Naive thymus-derived CD4-positive, alpha-beta T cell (primary cell): ENCODE measurements around the gene ZNF117. TPM values are rescaled to one million over a fixed set of nuclear protein-coding genes. Genes with fewer than 3 reads are reported as not detected.
A peak's percentile ranks its signal among the peaks of the same experiment; 100 is the strongest.
"Not testable (repeated sequence)": the region's sequence is repeated elsewhere in the genome, so short reads cannot be mapped to it uniquely, and the experiment has no call there.

ENCODE experiments used
- ATAC-seq: fragments of 150-1000 bp; cut with Tn5 transposase; 2 replicates; pipeline ENCODE4 v1.10.0; 2021; ENCODE audit warnings: mild to moderate bottlenecking, moderate library complexity
- CTCF ChIA-PET: fragments of 350-600 bp; sonication (Branson Sonifier 250); formaldehyde crosslinking; loops from one replicate; lab custom pipeline; 2021; ENCODE audit warnings: antibody characterized with exemption; lab: Charles Lee
- POLR2A ChIA-PET: fragments of 350-600 bp; sonication (Branson Sonifier 250); formaldehyde crosslinking; loops from one replicate; lab custom pipeline; 2021; ENCODE audit warnings: antibody characterized with exemption, inconsistent platforms; lab: Charles Lee
- DNase-seq, 9 donors: peaks; one replicate each; pipeline versions ENCODE4 v3.0.0 to v3.0.0-alpha.2; 2020 to 2022; ENCODE audit warnings: mixed read lengths in 1 of 9
- H3K27ac ChIP-seq: one replicate; pipeline ENCODE4 v1.7.0; 2013; ENCODE audit warnings: mild to moderate bottlenecking, low read depth, low read length, moderate library complexity
- H3K27me3 ChIP-seq, 2 donors: one replicate each; pipeline ENCODE4 v1.7.0; 2013; ENCODE audit warnings: low read length in 2 of 2, mild to moderate bottlenecking in 2 of 2, moderate library complexity in 2 of 2; ENCODE audit not compliant: control insufficient read depth in 2 of 2, insufficient read depth in 2 of 2
- H3K36me3 ChIP-seq, 3 experiments: 1 replicate in 2 of 3; 2 replicates in 1 of 3; pipeline ENCODE4 v1.7.0; 2013; ENCODE audit warnings: low read length in 3 of 3, mild to moderate bottlenecking in 3 of 3, moderate library complexity in 1 of 3; ENCODE audit not compliant: insufficient read depth in 3 of 3, control insufficient read depth in 2 of 3
- H3K4me1 ChIP-seq, 2 donors: one replicate each; pipeline ENCODE4 v1.7.0; 2013; ENCODE audit warnings: low read length in 2 of 2, mild to moderate bottlenecking in 2 of 2, moderate library complexity in 1 of 2; ENCODE audit not compliant: control insufficient read depth in 2 of 2, insufficient read depth in 2 of 2
- H3K4me3 ChIP-seq: 2 replicates; pipeline ENCODE4 v1.7.0; 2013; ENCODE audit warnings: mild to moderate bottlenecking, low read length
- H3K9me3 ChIP-seq, 3 experiments: 1 replicate in 2 of 3; 2 replicates in 1 of 3; pipeline ENCODE4 v1.7.0; 2013; ENCODE audit warnings: low read length in 3 of 3; ENCODE audit not compliant: control insufficient read depth in 2 of 3
- H3K27ac Mint-ChIP-seq, 9 donors: one replicate each; pipeline ENCODE4 v1.8.0; 2020 to 2022; ENCODE audit warnings: mixed read lengths in 9 of 9, mild to moderate bottlenecking in 8 of 9, moderate library complexity in 5 of 9, inconsistent platforms in 2 of 9
- H3K27me3 Mint-ChIP-seq, 5 donors: one replicate each; pipeline ENCODE4 v1.8.0; 2021 to 2022; ENCODE audit warnings: mixed read lengths in 5 of 5, mild to moderate bottlenecking in 1 of 5
- H3K36me3 Mint-ChIP-seq, 5 donors: one replicate each; pipeline ENCODE4 v1.8.0; 2020 to 2022; ENCODE audit warnings: mixed read lengths in 5 of 5, mild to moderate bottlenecking in 3 of 5, inconsistent platforms in 1 of 5
- H3K4me1 Mint-ChIP-seq, 7 donors: one replicate each; pipeline ENCODE4 v1.8.0; 2020 to 2022; ENCODE audit warnings: mixed read lengths in 7 of 7, mild to moderate bottlenecking in 3 of 7, inconsistent platforms in 1 of 7
- H3K4me3 Mint-ChIP-seq, 10 donors: one replicate each; pipeline ENCODE4 v1.8.0; 2020 to 2022; ENCODE audit warnings: mild to moderate bottlenecking in 10 of 10, mixed read lengths in 10 of 10, moderate library complexity in 6 of 10, inconsistent platforms in 2 of 10
- H3K9me3 Mint-ChIP-seq, 11 donors: one replicate each; pipeline ENCODE4 v1.8.0; 2020 to 2022; ENCODE audit warnings: mixed read lengths in 11 of 11, mild to moderate bottlenecking in 4 of 11, inconsistent platforms in 1 of 11, moderate library complexity in 1 of 11
- intact Hi-C, 2 donors: fragments of 100-400 bp; cut with micrococcal nuclease; formaldehyde crosslinking; loops; one replicate each; pipeline ENCODE4 v1.15.1; 2023
- polyA plus RNA-seq, 2 donors: library from polyadenylated mRNA; unstranded; fragments of 300-500 nt; fragmentation: Illumina TruSeq; gene quantifications; one replicate each; pipeline ENCODE4 v1.2.3, GENCODE V29; 2021
- total RNA-seq, 6 experiments: library from RNA in 5 of 6; stranded (reverse) in 5 of 6; gene quantifications; 1 replicate in 5 of 6; 2 replicates in 1 of 6; pipeline ENCODE4 v1.2.3 and lab custom pipeline; 2021 to 2026

The ZNF117 gene
- total and polyA plus RNA-seq, 7 experiments from 2014 or later = 0.71 to 6.0 (median 4.0) TPM

- ATAC-seq, H3K36me3 ChIP-seq, H3K4me3 Mint-ChIP-seq, H3K27ac Mint-ChIP-seq, H3K9me3 Mint-ChIP-seq, POLR2A ChIA-PET, H3K4me1 Mint-ChIP-seq, H3K4me1 ChIP-seq, DNase-seq, H3K9me3 ChIP-seq, H3K27ac ChIP-seq, H3K27me3 ChIP-seq, H3K4me3 ChIP-seq, H3K36me3 Mint-ChIP-seq, intact Hi-C loops: not testable (repeated sequence)
- CTCF ChIA-PET = interaction anchor here (1.4 to 4.9 kb wide), 3 partner anchors 9 to 358 kb away, joined by 3 to 40 read pairs (median 4); no protein-coding TSS in a partner anchor
- peaks cover 34 to 61% (median 55%) of the 10 kb centered on the region in 5 donors for H3K27me3 Mint-ChIP-seq
These were observed 42.1 kb downstream of the ZNF117 start for GRCh38 chr7:64948774-64949173.

GRCh38 chr7:64947252-64948000 is 43.4 kb downstream of the ZNF117 start:
- ChIA-PET CTCF (no interaction called here), POLR2A (no interaction called here)
- H3K4me3 ChIP-seq = no peak overlapping the region
- H3K27me3 ChIP-seq = no peaks in the 10 kb centered on the region
- DNase-seq (no peak), ATAC-seq (no peak)
- H3K27ac ChIP-seq = no peak overlapping the region
- no peaks in the 10 kb centered on the region for H3K9me3 ChIP-seq
- H3K4me1 ChIP-seq = no peaks in the 10 kb centered on the region
- peak overlapping the region in 7 of 10 donors; percentile 6 to 65 (median 48) for H3K4me3 Mint-ChIP-seq
- peaks cover 0 to 9% (median 0%) of the 10 kb centered on the region in 11 donors for H3K9me3 Mint-ChIP-seq
- H3K27ac Mint-ChIP-seq = no peak overlapping the region
- no peaks in the 10 kb centered on the region for H3K36me3 ChIP-seq
- H3K36me3 Mint-ChIP-seq = no peaks in the 10 kb centered on the region
- H3K27me3 Mint-ChIP-seq = peaks cover 34 to 68% (median 58%) of the 10 kb centered on the region in 5 donors
- peaks cover 0 to 5% (median 4%) of the 10 kb centered on the region in 7 donors for H3K4me1 Mint-ChIP-seq
- intact Hi-C loops = no loop called here

GRCh38 chr7:64946772-64947171 is 44.1 kb downstream of the ZNF117 start:
- no peak overlapping the region for H3K27ac ChIP-seq
- no peaks in the 10 kb centered on the region for H3K27me3 ChIP-seq
- H3K27me3 Mint-ChIP-seq = peaks cover 34 to 68% (median 58%) of the 10 kb centered on the region in 5 donors
- ATAC-seq = peak; percentile 50
- no peaks in the 10 kb centered on the region for H3K4me1 ChIP-seq
- peak overlapping the region in 2 of 10 donors; percentile 2 to 9 for H3K4me3 Mint-ChIP-seq
- H3K4me1 Mint-ChIP-seq = peaks cover 0 to 5% (median 4%) of the 10 kb centered on the region in 7 donors
- no peak overlapping the region for H3K27ac Mint-ChIP-seq
- H3K9me3 Mint-ChIP-seq = peaks cover 0 to 15% (median 1%) of the 10 kb centered on the region in 11 donors
- ChIA-PET CTCF (no interaction called here), POLR2A (no interaction called here)
- no peak overlapping the region for H3K4me3 ChIP-seq
- H3K36me3 Mint-ChIP-seq = no peaks in the 10 kb centered on the region
- DNase-seq = peak in 1 of 9 donors; percentile 1
- H3K36me3 ChIP-seq = no peaks in the 10 kb centered on the region
- intact Hi-C loops = no loop called here
- no peaks in the 10 kb centered on the region for H3K9me3 ChIP-seq

- H3K4me3 Mint-ChIP-seq = no peak overlapping the region
- H3K9me3 Mint-ChIP-seq = peaks cover 0 to 17% (median 1%) of the 10 kb centered on the region in 11 donors
- POLR2A ChIA-PET = no interaction called here
- no peaks in the 10 kb centered on the region for H3K9me3 ChIP-seq
- intact Hi-C loops = no loop called here
- H3K4me1 Mint-ChIP-seq = peaks cover 0 to 5% (median 3%) of the 10 kb centered on the region in 7 donors
- peaks cover 34 to 59% (median 49%) of the 10 kb centered on the region in 5 donors for H3K27me3 Mint-ChIP-seq
- no peak overlapping the region for H3K27ac ChIP-seq
- ATAC-seq (no peak), DNase-seq (no peak)
- H3K27me3 ChIP-seq = no peaks in the 10 kb centered on the region
- H3K4me1 ChIP-seq = no peaks in the 10 kb centered on the region
- H3K4me3 ChIP-seq = no peak overlapping the region
- H3K27ac Mint-ChIP-seq = no peak overlapping the region
- H3K36me3 Mint-ChIP-seq = no peaks in the 10 kb centered on the region
- CTCF ChIA-PET = interaction anchor here (0.6 to 0.7 kb wide), 2 partner anchors 249 to 948 kb away, joined by 3 to 9 read pairs; no protein-coding TSS in a partner anchor
- H3K36me3 ChIP-seq = no peaks in the 10 kb centered on the region
These were observed 45.2 kb downstream of the ZNF117 start for GRCh38 chr7:64945503-64946175.

- POLR2A ChIA-PET, CTCF ChIA-PET, H3K27ac Mint-ChIP-seq: not testable (repeated sequence)
These were observed 46.0 kb downstream of the ZNF117 start for GRCh38 chr7:64944667-64945502.

GRCh38 chr7:64940021-64940420 is 50.8 kb downstream of the ZNF117 start:
- H3K4me3 Mint-ChIP-seq, POLR2A ChIA-PET, H3K27ac ChIP-seq, H3K27me3 ChIP-seq, H3K4me1 ChIP-seq, H3K27ac Mint-ChIP-seq, DNase-seq, H3K4me3 ChIP-seq, H3K36me3 ChIP-seq, intact Hi-C loops, H3K9me3 ChIP-seq, ATAC-seq, H3K4me1 Mint-ChIP-seq: not testable (repeated sequence)
- peaks cover 0 to 20% (median 6%) of the 10 kb centered on the region in 5 donors for H3K27me3 Mint-ChIP-seq
- CTCF ChIA-PET = interaction anchor here (1.7 kb wide), 1 partner anchor 9 kb away, joined by 4 read pairs; no protein-coding TSS in a partner anchor
- H3K9me3 Mint-ChIP-seq = peaks cover 0 to 65% (median 16%) of the 10 kb centered on the region in 11 donors
- H3K36me3 Mint-ChIP-seq = peaks cover 0 to 10% (median 7%) of the 10 kb centered on the region in 5 donors

More at GRCh38 chr7:64944667-64945502, 46.0 kb downstream of the ZNF117 start:
- H3K4me3 ChIP-seq, H3K27ac ChIP-seq, H3K9me3 ChIP-seq, DNase-seq, H3K27me3 ChIP-seq, ATAC-seq, H3K4me3 Mint-ChIP-seq, H3K4me1 ChIP-seq, intact Hi-C loops, H3K36me3 Mint-ChIP-seq, H3K36me3 ChIP-seq, H3K4me1 Mint-ChIP-seq: not testable (repeated sequence)
- peaks cover 30 to 53% (median 43%) of the 10 kb centered on the region in 5 donors for H3K27me3 Mint-ChIP-seq
- peaks cover 0 to 25% (median 2%) of the 10 kb centered on the region in 11 donors for H3K9me3 Mint-ChIP-seq
